IMR-90 (cell line): ENCODE data around the gene ALPI. TPM values are rescaled to one million over a fixed set of nuclear protein-coding genes. Genes with fewer than 3 reads are reported as not detected.

Source experiments
- ATAC-seq: fragments of 200-7000 bp; cut with Tn5 transposase; 2 replicates; pipeline ENCODE4 v1.9.1; 2020; ENCODE audit warnings: low read depth, mild to moderate bottlenecking, moderate library complexity
- BruUV-seq: library from RNA; stranded (reverse); fragments of 400-500 nt; replicated peaks from 2 replicates; lab custom pipeline; 2021; lab: Mats Ljungman, UMichigan
- CTCF ChIA-PET: fragments of 300-600 bp; formaldehyde crosslinking; extraction: SDS; loops from one replicate; lab custom pipeline; 2021; ENCODE audit warnings: antibody characterized with exemption; lab: Yijun Ruan, JAX
- POLR2A ChIA-PET: fragments of 300-600 bp; sonication (Branson Sonifier 250); formaldehyde crosslinking; loops from one replicate; lab custom pipeline; 2022; ENCODE audit warnings: antibody characterized with exemption; ENCODE audit not compliant: unreplicated experiment; lab: Charles Lee
- DNase-seq: peaks from one replicate; pipeline ENCODE4 v3.0.0; 2013
- H2AFZ ChIP-seq: replicated peaks from 2 replicates; pipeline ENCODE3; 2013; ENCODE audit warnings: low read length, mild to moderate bottlenecking; ENCODE audit not compliant: poor library complexity
- H2AK5ac ChIP-seq: 2 replicates; pipeline ENCODE4 v1.6.1; 2013; ENCODE audit warnings: low read depth, low read length, inconsistent platforms
- H2AK9ac ChIP-seq: replicated peaks from 2 replicates; pipeline ENCODE3; 2013; ENCODE audit warnings: mild to moderate bottlenecking, low read depth, low read length, moderate library complexity; ENCODE audit not compliant: poor library complexity
- H2BK120ac ChIP-seq: 2 replicates; pipeline ENCODE4 v1.6.1; 2013; ENCODE audit warnings: low read depth, low read length, inconsistent platforms
- H2BK15ac ChIP-seq: 3 replicates; pipeline ENCODE4 v1.6.1; 2013; ENCODE audit warnings: low read depth, low read length, inconsistent platforms
- H2BK20ac ChIP-seq: 2 replicates; pipeline ENCODE4 v1.6.1; 2013; ENCODE audit warnings: low read depth, mild to moderate bottlenecking, inconsistent platforms, low read length, moderate library complexity
- H2BK5ac ChIP-seq: 2 replicates; pipeline ENCODE4 v1.6.1; 2013; ENCODE audit warnings: mild to moderate bottlenecking, low read depth, low read length, inconsistent platforms; ENCODE audit not compliant: poor library complexity, severe bottlenecking
- H3K14ac ChIP-seq: replicated peaks from 2 replicates; pipeline ENCODE4 v1.6.1; 2013; ENCODE audit warnings: low read depth, low read length, inconsistent platforms
- H3K18ac ChIP-seq: 2 replicates; pipeline ENCODE4 v1.6.1; 2013; ENCODE audit warnings: low read depth, low read length, control low read depth
- H3K23ac ChIP-seq: 2 replicates; pipeline ENCODE4 v1.6.1; 2013; ENCODE audit warnings: low read depth, low read length, inconsistent platforms
- H3K27ac ChIP-seq: 2 replicates; pipeline ENCODE4 v1.5.1; 2013; ENCODE audit warnings: mild to moderate bottlenecking, control low read depth, low read length; ENCODE audit not compliant: insufficient read depth
- H3K27me3 ChIP-seq: 2 replicates; pipeline ENCODE4 v1.6.1; 2013; ENCODE audit warnings: low read length; ENCODE audit not compliant: control insufficient read depth, insufficient read depth
- H3K36me3 ChIP-seq: 2 replicates; pipeline ENCODE4 v1.6.1; 2013; ENCODE audit warnings: low read length, mixed read lengths; ENCODE audit not compliant: control insufficient read depth, insufficient read depth
- H3K4ac ChIP-seq: 2 replicates; pipeline ENCODE4 v1.6.1; 2013; ENCODE audit warnings: low read depth, low read length, inconsistent platforms
- H3K4me1 ChIP-seq: 2 replicates; pipeline ENCODE4 v1.6.1; 2013; ENCODE audit warnings: low read length, mixed read lengths; ENCODE audit not compliant: control insufficient read depth, insufficient read depth
- H3K4me2 ChIP-seq: 2 replicates; pipeline ENCODE4 v1.6.1; 2013; ENCODE audit warnings: low read depth, mild to moderate bottlenecking, control low read depth, low read length, moderate library complexity
- H3K4me3 ChIP-seq: 2 replicates; pipeline ENCODE4 v1.5.1; 2013; ENCODE audit warnings: low read depth, mild to moderate bottlenecking, control low read depth, low read length, moderate library complexity; ENCODE audit not compliant: insufficient read depth
- H3K56ac ChIP-seq: 2 replicates; pipeline ENCODE4 v1.6.1; 2013; ENCODE audit warnings: low read length, inconsistent platforms; ENCODE audit not compliant: insufficient read depth; ENCODE audit errors: extremely low read depth
- H3K79me1 ChIP-seq, 2 experiments: 2 replicates each; pipeline ENCODE4 v1.6.1; 2013; ENCODE audit warnings: low read length in 2 of 2, inconsistent platforms in 1 of 2, low read depth in 1 of 2
- H3K9ac ChIP-seq: 2 replicates; pipeline ENCODE4 v1.6.1; 2013; ENCODE audit warnings: low read depth, low read length, control low read depth
- H3K9me1 ChIP-seq: 2 replicates; pipeline ENCODE4 v1.6.1; 2013; ENCODE audit warnings: low read length, inconsistent platforms; ENCODE audit not compliant: insufficient read depth
- H3K9me3 ChIP-seq: 2 replicates; pipeline ENCODE4 v1.6.1; 2013; ENCODE audit warnings: low read length; ENCODE audit not compliant: control insufficient read depth, insufficient read depth
- H4K20me1 ChIP-seq: 2 replicates; pipeline ENCODE4 v1.6.1; 2013; ENCODE audit warnings: low read length, inconsistent platforms; ENCODE audit not compliant: insufficient read depth
- H4K5ac ChIP-seq: 2 replicates; pipeline ENCODE4 v1.6.1; 2013; ENCODE audit warnings: mild to moderate bottlenecking, low read depth, low read length, control low read depth
- H4K8ac ChIP-seq, 2 experiments: 2 replicates each; pipeline ENCODE4 v1.6.1; 2013; ENCODE audit warnings: low read depth in 2 of 2, low read length in 2 of 2, control low read depth in 1 of 2, inconsistent platforms in 1 of 2
- H4K91ac ChIP-seq: 2 replicates; pipeline ENCODE4 v1.6.1; 2013; ENCODE audit warnings: low read depth, low read length, inconsistent platforms; ENCODE audit not compliant: insufficient read depth
- BHLHE40 ChIP-seq: fragments of 150-350 bp; IDR thresholded peaks from 2 replicates; pipeline ENCODE4 v1.6.1; 2016; ENCODE audit warnings: mild to moderate bottlenecking, low read depth, low read length
- CEBPB ChIP-seq: IDR thresholded peaks from 2 replicates; pipeline ENCODE4 v1.6.1; 2012; ENCODE audit warnings: low read depth, low read length, improper control_type of control experiment
- CHD1 ChIP-seq: IDR thresholded peaks from 2 replicates; pipeline ENCODE4 v1.6.1; 2012; ENCODE audit warnings: low read depth, low read length, improper control_type of control experiment
- FOS ChIP-seq: fragments of 150-350 bp; IDR thresholded peaks from 2 replicates; pipeline ENCODE4 v1.6.1; 2016; ENCODE audit warnings: low read depth, low read length
- MAFK ChIP-seq: IDR thresholded peaks from 2 replicates; pipeline ENCODE4 v1.6.1; 2012; ENCODE audit warnings: low read depth, low read length, improper control_type of control experiment
- MAZ ChIP-seq: IDR thresholded peaks from 2 replicates; pipeline ENCODE4 v1.6.1; 2012; ENCODE audit warnings: low read depth, mild to moderate bottlenecking, low read length, improper control_type of control experiment, moderate library complexity, borderline replicate concordance
- MXI1 ChIP-seq: IDR thresholded peaks from 2 replicates; pipeline ENCODE4 v1.6.1; 2012; ENCODE audit warnings: low read depth, mild to moderate bottlenecking, low read length, moderate library complexity, borderline replicate concordance
- NFE2L2 ChIP-seq: fragments of 150-350 bp; IDR thresholded peaks from 2 replicates; pipeline ENCODE4 v1.6.1; 2016; ENCODE audit warnings: low read depth, mild to moderate bottlenecking, low read length
- POLR2A ChIP-seq: IDR thresholded peaks from 2 replicates; pipeline ENCODE4 v1.6.1; 2012; ENCODE audit warnings: mild to moderate bottlenecking, low read depth, low read length
- RAD21 ChIP-seq: IDR thresholded peaks from 2 replicates; pipeline ENCODE4 v1.6.1; 2012; ENCODE audit warnings: low read length, improper control_type of control experiment
- RCOR1 ChIP-seq: IDR thresholded peaks from 2 replicates; pipeline ENCODE4 v1.6.1; 2012; ENCODE audit warnings: mild to moderate bottlenecking, low read length, improper control_type of control experiment; ENCODE audit not compliant: insufficient replicate concordance
- RFX5 ChIP-seq: IDR thresholded peaks from 2 replicates; pipeline ENCODE4 v1.8.0; 2012; ENCODE audit warnings: low read depth, mild to moderate bottlenecking, low read length, moderate library complexity
- SMC3 ChIP-seq: fragments of 150-350 bp; IDR thresholded peaks from 2 replicates; pipeline ENCODE4 v1.6.1; 2016; ENCODE audit warnings: low read depth, mild to moderate bottlenecking, antibody characterized with exemption, low read length, moderate library complexity
- WGBS, 2 experiments: methylation state at CpG; one replicate each; pipeline versions ENCODE4 v1.1.5 to v1.1.7; 2013; ENCODE audit warnings: missing lambda C conversion rate in 2 of 2; ENCODE audit not compliant: insufficient read length in 1 of 2; ENCODE audit errors: extremely low coverage in 2 of 2; 5-methylcytosine and 5-hydroxymethylcytosine counted together
- dilution Hi-C: fragments of 300-500 bp; cut with HindIII; formaldehyde crosslinking; loops from one replicate; pipeline ENCODE4 v1.14.3; 2018; ENCODE audit warnings: low sequenced_read_pairs; ENCODE audit not compliant: unreplicated experiment
- in situ Hi-C: fragments of 300-500 bp; cut with MboI; formaldehyde crosslinking; loops from 3 replicates; pipeline ENCODE4 v1.14.3; 2019; ENCODE audit warnings: low sequenced_read_pairs, inconsistent platforms, mixed read lengths
- intact Hi-C: fragments of 100-400 bp; cut with micrococcal nuclease; formaldehyde crosslinking; loops from 2 replicates; pipeline ENCODE4 v1.10.0; 2022
- polyA plus RNA-seq, 3 experiments: library from polyadenylated mRNA; depleted of rRNA; stranded (reverse); fragments of >200 nt; gene quantifications; 2 replicates each; pipeline ENCODE4 v1.2.3, GENCODE V29; 2012; ENCODE audit warnings: low replicate concordance in 1 of 3
- total RNA-seq: library from RNA; depleted of rRNA; stranded (reverse); fragments of >200 nt; gene quantifications from 2 replicates; pipeline ENCODE4 v1.2.3, GENCODE V29; 2012
- TF ChIP-seq, protein P1 (sequence below): fragments of 150-350 bp; IDR thresholded peaks from 2 replicates; pipeline ENCODE4 v1.6.1; 2016; ENCODE audit warnings: low read depth, mild to moderate bottlenecking, low read length, moderate library complexity, borderline replicate concordance
- TF ChIP-seq, protein P2 (sequence below): conservative IDR thresholded peaks from 2 replicates; pipeline ENCODE4 v1.5.1; 2012; ENCODE audit warnings: mild to moderate bottlenecking, low read depth, low read length, improper control_type of control experiment
- TF ChIP-seq, protein P3 (sequence below): fragments of 150-350 bp; IDR thresholded peaks from 2 replicates; pipeline ENCODE4 v1.6.1; 2017; ENCODE audit warnings: mild to moderate bottlenecking, antibody characterized with exemption, low read length, low read depth

The ALPI gene
- total and polyA plus RNA-seq, 2 of the 4 experiments (the other 2 are of a cell fraction), result not detected

DNA sequence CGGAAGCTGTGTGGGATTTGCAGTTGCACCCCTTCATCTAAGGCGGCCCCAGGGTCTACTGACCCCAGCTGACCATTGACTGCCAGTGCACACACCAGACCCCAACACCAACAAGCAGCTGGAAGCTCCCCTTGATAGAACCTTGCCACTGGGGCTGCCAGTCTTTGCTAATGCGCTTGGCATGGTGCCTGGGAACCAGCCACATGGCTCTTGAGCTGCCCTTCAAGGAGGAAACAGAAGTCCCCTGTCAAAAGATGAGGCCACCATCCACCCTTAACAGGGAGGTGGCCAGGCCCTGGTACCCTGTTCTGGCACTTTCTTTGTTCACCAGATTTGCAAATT, 8.6 kb downstream of the ALPI start:
- H4K8ac ChIP-seq, result no peak overlapping the region
- no peaks in the 10 kb centered on the region for H3K79me1 ChIP-seq
- no peak overlapping the region for H3K18ac ChIP-seq
- H2BK20ac ChIP-seq, result no peak overlapping the region
- H3K4me3 ChIP-seq, result no peak overlapping the region
- ATAC-seq, result no peak
- H3K27ac ChIP-seq, result no peak overlapping the region
- H2BK5ac ChIP-seq, result no peak overlapping the region
- no peak overlapping the region for H3K56ac ChIP-seq
- H3K9me3 ChIP-seq, result no peaks in the 10 kb centered on the region
- H3K4ac ChIP-seq, result no peak overlapping the region
- dilution Hi-C loops (no loop called here), in situ Hi-C loops (no loop called here), intact Hi-C loops (no loop called here)
- H2AFZ ChIP-seq, result no peak overlapping the region
- ChIA-PET POLR2A (no interaction called here), CTCF (interaction anchor here (1.1 kb wide), 1 partner anchor 20 kb away, joined by 4 read pairs; no protein-coding TSS in a partner anchor)
- H2AK5ac ChIP-seq, result no peak overlapping the region
- no peak overlapping the region for H3K14ac ChIP-seq
- no CpG with 5 or more reads among the region's 3 CpGs for WGBS, 2 experiments
- no peaks in the 10 kb centered on the region for H4K20me1 ChIP-seq
- H3K23ac ChIP-seq, result no peak overlapping the region
- no peak overlapping the region for H3K4me2 ChIP-seq
- no peak for DNase-seq
- peaks cover 5% of the 10 kb centered on the region; the same call in 1 of the 2 replicates for H3K27me3 ChIP-seq
- H3K9ac ChIP-seq, result no peak overlapping the region
- no peaks in the 10 kb centered on the region for H3K4me1 ChIP-seq
- no peak overlapping the region for H2BK15ac ChIP-seq
- no peak overlapping the region for H4K5ac ChIP-seq
- TF ChIP-seq CHD1 (no peak), FOS (no peak), RAD21 (no peak), SMC3 (no peak), POLR2A (no peak), MXI1 (no peak), CEBPB (no peak), BHLHE40 (no peak), NFE2L2 (no peak), RCOR1 (no peak), RFX5 (no peak), MAZ (no peak), MAFK (no peak)
- TF ChIP-seq, protein P1, sequence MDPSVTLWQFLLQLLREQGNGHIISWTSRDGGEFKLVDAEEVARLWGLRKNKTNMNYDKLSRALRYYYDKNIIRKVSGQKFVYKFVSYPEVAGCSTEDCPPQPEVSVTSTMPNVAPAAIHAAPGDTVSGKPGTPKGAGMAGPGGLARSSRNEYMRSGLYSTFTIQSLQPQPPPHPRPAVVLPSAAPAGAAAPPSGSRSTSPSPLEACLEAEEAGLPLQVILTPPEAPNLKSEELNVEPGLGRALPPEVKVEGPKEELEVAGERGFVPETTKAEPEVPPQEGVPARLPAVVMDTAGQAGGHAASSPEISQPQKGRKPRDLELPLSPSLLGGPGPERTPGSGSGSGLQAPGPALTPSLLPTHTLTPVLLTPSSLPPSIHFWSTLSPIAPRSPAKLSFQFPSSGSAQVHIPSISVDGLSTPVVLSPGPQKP, result no peak
- TF ChIP-seq, protein P2, sequence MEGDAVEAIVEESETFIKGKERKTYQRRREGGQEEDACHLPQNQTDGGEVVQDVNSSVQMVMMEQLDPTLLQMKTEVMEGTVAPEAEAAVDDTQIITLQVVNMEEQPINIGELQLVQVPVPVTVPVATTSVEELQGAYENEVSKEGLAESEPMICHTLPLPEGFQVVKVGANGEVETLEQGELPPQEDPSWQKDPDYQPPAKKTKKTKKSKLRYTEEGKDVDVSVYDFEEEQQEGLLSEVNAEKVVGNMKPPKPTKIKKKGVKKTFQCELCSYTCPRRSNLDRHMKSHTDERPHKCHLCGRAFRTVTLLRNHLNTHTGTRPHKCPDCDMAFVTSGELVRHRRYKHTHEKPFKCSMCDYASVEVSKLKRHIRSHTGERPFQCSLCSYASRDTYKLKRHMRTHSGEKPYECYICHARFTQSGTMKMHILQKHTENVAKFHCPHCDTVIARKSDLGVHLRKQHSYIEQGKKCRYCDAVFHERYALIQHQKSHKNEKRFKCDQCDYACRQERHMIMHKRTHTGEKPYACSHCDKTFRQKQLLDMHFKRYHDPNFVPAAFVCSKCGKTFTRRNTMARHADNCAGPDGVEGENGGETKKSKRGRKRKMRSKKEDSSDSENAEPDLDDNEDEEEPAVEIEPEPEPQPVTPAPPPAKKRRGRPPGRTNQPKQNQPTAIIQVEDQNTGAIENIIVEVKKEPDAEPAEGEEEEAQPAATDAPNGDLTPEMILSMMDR, result no peak
- TF ChIP-seq, protein P3, sequence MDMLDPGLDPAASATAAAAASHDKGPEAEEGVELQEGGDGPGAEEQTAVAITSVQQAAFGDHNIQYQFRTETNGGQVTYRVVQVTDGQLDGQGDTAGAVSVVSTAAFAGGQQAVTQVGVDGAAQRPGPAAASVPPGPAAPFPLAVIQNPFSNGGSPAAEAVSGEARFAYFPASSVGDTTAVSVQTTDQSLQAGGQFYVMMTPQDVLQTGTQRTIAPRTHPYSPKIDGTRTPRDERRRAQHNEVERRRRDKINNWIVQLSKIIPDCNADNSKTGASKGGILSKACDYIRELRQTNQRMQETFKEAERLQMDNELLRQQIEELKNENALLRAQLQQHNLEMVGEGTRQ, result no peak
- BruUV-seq, result no TSS peak
- no peak overlapping the region for H2AK9ac ChIP-seq
- no peak overlapping the region for H2BK120ac ChIP-seq
- no peaks in the 10 kb centered on the region for H3K36me3 ChIP-seq
- no peaks in the 10 kb centered on the region for H3K9me1 ChIP-seq
- H4K91ac ChIP-seq, result no peak overlapping the region
